Endothelial cell of hepatic sinusoid (primary cell): ENCODE results near the gene MRM2.

Source experiments
- in situ Hi-C: cut with HindIII; loops from 2 replicates; pipeline ENCODE4 v1.10.0; 2017; ENCODE audit warnings: low sequenced_read_pairs

Gene MRM2

GRCh38 chr7:2241580-2242540 is at the start of gene MRM2, which contains the start of gene NUDT1:
Gene MRM2, minus strand, starts transcription at chr7:2242205. Its CDS starts 36 bp downstream, at chr7:2242169.
Gene NUDT1, plus strand, starts transcription at chr7:2242226. Its CDS starts 2,349 bp downstream, at chr7:2244575.
- in situ Hi-C loops = no loop called here

- in situ Hi-C loops = no loop called here
Observed at GRCh38 chr7:2290877-2291276, 48.9 kb upstream of the MRM2 start.

- in situ Hi-C loops = no loop called here
Observed at GRCh38 chr7:2289621-2290020, 47.6 kb upstream of the MRM2 start.

GRCh38 chr7:2289111-2289586 is 47.1 kb upstream of the MRM2 start:
- in situ Hi-C loops = no loop called here

GRCh38 chr7:2288503-2288902 is 46.5 kb upstream of the MRM2 start:
- in situ Hi-C loops = no loop called here

GRCh38 chr7:2287745-2288144 is 45.7 kb upstream of the MRM2 start:
- in situ Hi-C loops = no loop called here

GRCh38 chr7:2283074-2283473 is 41.1 kb upstream of the MRM2 start:
- in situ Hi-C loops = no loop called here

GRCh38 chr7:2282185-2282751 is 40.3 kb upstream of the MRM2 start:
- in situ Hi-C loops = no loop called here

GRCh38 chr7:2281541-2281940 is 39.5 kb upstream of the MRM2 start:
- in situ Hi-C loops = no loop called here

GRCh38 chr7:2280424-2280823 is 38.4 kb upstream of the MRM2 start:
- in situ Hi-C loops = no loop called here

GRCh38 chr7:2279896-2280295 is 37.9 kb upstream of the MRM2 start:
- in situ Hi-C loops = no loop called here

- in situ Hi-C loops = no loop called here
Observed at GRCh38 chr7:2278026-2278425, 36.0 kb upstream of the MRM2 start.

GRCh38 chr7:2276107-2276506 is 34.1 kb upstream of the MRM2 start:
- in situ Hi-C loops = no loop called here

GRCh38 chr7:2275101-2275500 is 33.1 kb upstream of the MRM2 start:
- in situ Hi-C loops = no loop called here

GRCh38 chr7:2274666-2275065 is 32.7 kb upstream of the MRM2 start:
- in situ Hi-C loops = no loop called here

- in situ Hi-C loops = no loop called here
Observed at GRCh38 chr7:2273866-2274265, 31.9 kb upstream of the MRM2 start.

- in situ Hi-C loops = no loop called here
Observed at GRCh38 chr7:2272031-2272430, 30.0 kb upstream of the MRM2 start.

GRCh38 chr7:2271273-2272026 is 29.4 kb upstream of the MRM2 start:
- in situ Hi-C loops = no loop called here

GRCh38 chr7:2270495-2270894 is 28.5 kb upstream of the MRM2 start:
- in situ Hi-C loops = no loop called here

GRCh38 chr7:2269991-2270460 is 28.0 kb upstream of the MRM2 start:
- in situ Hi-C loops = no loop called here
